Fibroblast of skin of scalp (primary cell): ENCODE data around the gene AKR1C1.
"Not testable (repeated sequence)": the region's sequence is repeated elsewhere in the genome, so short reads cannot be mapped to it uniquely, and the experiment has no call there.

Source experiments
- DNase-seq: peaks from one replicate; pipeline ENCODE4 v3.0.0-alpha.2; 2013

The AKR1C1 gene

DNA sequence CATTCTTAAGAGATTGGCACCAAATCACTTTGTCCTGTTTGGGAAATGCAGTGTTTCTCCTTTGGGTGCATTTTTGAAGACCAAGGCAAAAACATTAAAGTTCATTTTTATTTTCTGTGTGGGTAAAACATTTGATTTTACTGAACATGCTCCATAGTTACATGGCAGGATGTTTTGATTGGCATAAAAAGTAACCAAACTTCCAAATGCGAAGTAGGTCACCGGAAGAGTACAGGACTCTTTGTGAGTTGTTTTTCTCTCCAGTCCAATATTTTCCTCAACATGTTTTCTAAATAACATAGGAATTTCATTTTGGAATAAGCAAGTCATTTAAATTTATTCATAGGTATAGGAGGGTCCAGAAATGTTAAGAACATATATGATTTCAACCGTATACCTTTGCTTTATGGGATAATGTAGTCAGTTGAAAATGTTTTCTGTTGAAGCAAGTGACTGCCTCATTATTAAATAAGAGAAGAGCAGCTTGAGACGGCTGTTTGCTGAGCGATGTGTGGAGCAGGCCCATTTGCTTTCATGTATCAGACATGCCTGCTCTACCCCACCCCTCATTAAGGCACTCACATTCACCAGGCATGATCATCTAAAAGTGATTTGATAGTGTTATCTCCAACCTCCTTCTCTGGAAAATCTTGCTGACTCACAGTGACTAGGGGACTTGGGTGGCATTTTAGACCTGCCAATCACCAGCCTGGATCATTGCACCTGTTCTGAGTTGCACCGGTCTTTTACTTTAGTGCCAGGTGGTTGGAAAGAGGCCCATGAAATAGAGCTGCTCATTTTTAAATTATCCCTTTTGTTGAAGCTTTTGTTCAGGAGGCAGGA, 56.8 kb downstream of the AKR1C1 start:
- not testable (repeated sequence) for DNase-seq

DNA sequence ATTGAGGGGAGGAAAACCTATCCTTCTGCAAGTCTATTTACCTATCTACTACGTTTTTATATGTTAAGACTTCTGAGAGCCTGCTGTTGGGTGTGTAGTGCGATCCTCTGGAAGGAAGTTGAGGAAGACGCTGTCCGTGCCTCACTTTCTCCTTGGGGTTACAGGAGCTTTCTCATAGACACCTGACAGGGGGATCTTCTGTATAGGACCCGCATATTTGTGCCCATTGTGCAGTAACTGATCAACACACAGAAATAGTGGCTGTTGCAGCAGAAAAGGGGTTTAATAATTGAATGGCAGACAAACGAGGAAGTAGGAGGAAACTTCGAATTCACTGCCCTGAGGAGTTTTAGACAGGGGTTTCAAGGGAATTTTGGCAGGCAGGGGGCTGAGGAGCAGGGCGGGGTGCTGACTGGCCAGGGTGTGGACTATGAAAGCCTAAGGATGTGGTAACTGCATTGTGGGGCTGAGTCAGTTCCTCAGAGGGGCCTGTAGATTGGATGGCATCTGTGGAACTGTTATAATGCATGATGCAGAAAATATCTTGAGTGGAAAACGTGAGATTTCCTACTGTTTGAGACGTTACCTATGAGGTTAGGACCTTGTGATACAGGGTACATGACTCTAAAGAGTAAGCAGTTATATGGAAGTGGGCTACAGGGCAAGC, 58.5 kb downstream of the AKR1C1 start:
- not testable (repeated sequence) for DNase-seq

DNA sequence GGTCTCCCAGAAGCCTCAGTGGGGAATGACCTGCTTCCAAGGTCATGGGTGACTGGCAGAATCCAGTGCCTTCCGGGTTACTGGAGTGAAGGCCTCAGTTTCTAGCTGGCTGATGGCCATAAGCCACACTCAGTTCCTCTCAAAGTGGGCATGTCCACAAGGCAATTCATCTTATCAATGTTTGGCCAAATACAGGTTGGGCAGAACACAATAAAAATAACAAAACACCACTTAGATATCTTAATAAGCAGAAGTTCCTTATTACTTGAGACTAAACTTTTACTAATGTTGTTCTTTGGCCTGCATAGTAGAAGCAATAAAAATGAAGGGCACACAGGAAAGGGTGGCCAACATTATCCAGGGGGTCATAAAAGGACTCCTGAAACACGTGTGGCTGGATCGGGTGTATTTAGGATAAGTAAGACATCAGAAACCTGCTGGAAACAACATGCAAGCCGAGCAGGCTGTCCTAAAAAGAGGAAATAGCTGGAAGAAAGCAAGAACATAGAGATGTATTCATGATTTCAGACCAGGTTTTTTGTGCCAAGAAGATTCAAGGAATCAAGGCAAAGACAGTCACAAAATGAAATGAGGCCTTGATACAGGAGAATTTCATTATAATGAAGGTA, 60.1 kb downstream of the AKR1C1 start:
- DNase-seq, result no peak

DNA sequence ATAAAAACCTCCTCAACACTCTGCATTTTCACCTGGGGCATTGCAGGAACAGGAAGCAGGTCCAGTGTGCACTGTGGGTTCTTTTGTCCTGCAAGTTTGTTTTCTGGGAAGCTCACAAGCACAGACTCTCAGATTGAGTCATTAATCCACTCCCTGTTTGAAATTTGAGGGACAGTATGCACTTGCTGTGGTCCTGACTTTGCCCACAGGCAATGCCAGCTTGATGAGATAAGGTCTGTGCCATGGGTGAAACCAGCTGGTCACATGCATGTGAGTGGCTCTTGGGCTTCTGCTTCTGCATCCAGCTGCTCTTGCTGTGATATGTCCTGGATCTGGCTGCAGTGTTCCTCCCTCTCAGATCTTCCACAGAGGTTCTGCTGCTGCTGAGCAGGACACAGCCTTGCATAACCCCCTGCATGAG, 62.3 kb downstream of the AKR1C1 start:
- not testable (repeated sequence) for DNase-seq

DNA sequence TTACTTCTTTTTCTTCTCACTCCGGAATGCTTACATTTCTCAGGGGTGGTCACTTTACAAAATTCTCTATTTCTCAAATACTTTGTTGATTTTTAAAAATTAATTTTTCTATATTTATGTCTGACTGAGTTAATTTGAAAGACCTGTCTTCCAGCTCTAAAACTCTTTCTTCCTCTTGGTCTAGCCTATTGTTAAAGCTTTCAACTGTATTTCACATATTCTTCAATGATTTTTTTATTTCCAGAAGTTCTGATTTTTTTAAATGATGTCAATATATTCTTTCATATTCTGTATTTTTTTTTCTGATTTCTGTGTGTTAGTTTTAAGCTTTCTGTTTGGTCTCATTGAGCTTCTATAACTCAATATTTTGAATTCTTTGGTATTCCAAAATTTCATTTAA, 67.8 kb downstream of the AKR1C1 start:
- no peak for DNase-seq

DNA sequence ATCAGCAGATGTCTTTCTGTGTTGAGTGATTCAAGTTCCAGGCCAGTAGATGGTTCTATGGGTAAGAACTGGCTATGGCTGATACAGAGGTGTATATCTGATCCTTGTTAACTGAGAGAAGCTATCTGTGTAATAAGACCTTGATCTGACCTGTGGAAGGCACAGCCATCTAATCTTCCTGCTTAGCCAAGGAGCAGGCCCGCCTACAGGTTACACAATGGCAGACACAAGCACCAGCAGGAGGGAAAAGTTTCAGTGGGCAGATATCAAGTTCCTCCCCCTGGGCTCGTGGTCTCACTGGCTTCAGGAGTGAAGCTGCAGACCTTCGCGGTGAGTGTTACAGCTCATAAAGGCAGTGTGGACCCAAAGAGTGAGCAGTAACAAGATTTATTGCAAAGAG, 68.4 kb downstream of the AKR1C1 start:
- not testable (repeated sequence) for DNase-seq

DNA sequence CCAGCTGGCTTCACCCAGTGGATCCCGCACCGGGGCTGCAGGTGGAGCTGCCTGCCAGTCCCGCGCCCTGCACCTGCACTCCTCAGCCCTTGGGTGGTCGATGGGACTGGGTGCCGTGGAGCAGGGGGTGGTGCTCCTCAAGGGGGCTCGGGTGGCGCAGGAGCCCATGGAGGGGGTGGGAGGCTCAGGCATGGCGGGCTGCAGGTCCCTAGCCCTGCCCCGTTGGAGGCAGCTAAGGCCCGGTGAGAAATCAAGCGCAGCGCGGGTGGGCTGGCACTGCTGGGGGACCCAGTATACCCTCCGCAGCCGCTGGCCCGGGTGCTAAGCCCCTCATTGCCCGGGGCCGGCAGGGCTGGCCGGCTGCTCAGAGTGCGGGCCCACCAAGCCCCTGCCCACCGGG, 69.2 kb downstream of the AKR1C1 start:
- DNase-seq, result not testable (repeated sequence)
